Non-pigmented ciliary epithelial cell (primary cell): Measurements from ENCODE around the gene SLAIN2.
"Not testable (repeated sequence)": the region's sequence is repeated elsewhere in the genome, so short reads cannot be mapped to it uniquely, and the experiment has no call there.

ENCODE experiments used
- DNase-seq: peaks from one replicate; pipeline ENCODE4 v3.0.0-alpha.2; 2010; ENCODE audit warnings: low read depth

Gene SLAIN2

DNA sequence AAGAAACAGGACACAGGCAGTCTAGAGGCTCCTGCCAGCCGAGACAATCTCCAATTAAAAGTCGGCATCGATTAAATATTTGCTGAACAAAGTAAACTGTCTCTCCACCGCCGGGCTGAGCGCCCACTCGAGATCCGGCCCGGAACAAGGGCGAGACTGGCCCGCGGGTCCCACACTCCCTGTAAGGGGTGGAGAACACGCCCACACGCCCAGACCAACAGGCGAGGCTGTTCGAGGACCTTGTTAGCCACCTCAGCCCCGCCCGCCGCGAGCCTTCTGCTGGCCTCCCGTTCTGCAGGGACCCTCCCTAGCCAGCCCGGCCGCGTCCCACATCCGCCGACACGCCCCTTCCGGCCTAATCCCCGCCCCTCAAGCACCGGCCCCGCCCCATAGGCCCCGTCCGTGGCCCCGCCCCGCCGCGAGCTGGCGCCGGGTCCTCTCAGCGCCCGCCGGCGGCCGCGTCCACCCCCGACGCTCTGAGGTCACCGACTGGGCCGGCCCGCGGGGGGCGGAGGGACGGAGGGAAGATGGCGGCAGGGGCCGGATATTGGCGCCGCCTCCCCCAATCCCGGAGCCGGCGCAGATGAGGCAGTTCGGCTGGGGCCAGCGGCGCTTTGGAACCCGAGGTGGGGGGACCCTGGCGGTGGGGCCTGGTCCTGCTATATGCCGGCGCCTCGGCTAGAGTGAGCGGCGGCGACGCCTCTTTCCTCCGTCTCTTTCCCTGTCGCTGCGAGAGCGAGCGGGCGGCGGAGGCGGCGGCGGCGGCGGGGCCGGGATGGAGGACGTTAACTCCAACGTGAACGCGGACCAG, at the start of gene SLAIN2:
Gene SLAIN2, plus strand, starts transcription at position 565 of the 811 bp plus-strand sequence. Its CDS starts 211 bp downstream, at position 776.
- peak; percentile 93 for DNase-seq

DNA sequence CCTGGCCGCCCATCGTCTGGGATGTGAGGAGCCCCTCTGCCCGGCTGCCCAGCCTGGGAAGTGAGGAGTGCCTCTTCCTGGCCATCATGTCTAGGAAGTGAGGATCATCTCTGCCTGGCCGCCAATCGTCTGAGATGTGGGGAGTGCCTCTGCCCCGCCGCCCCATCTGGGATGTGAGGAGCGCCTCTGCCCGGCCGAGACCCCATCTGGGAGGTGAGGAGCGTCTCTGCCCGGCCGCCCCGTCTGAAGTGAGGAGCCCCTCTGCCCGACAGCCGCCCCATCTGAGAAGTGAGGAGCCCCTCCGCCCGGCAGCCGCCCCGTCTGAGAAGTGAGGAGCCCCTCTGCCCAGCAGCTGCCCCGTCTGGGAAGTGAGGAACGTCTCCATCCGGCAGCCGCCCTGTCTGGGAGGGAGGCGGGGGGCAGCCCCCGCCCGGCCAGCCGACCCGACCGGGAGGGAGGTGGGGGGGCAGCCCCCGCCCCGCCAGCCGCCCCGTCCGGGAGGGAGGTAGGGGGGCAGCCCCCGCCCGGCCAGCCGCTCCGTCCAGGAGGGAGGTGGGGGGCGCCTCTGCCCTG, 49.0 kb upstream of the SLAIN2 start:
- DNase-seq: not testable (repeated sequence)

DNA sequence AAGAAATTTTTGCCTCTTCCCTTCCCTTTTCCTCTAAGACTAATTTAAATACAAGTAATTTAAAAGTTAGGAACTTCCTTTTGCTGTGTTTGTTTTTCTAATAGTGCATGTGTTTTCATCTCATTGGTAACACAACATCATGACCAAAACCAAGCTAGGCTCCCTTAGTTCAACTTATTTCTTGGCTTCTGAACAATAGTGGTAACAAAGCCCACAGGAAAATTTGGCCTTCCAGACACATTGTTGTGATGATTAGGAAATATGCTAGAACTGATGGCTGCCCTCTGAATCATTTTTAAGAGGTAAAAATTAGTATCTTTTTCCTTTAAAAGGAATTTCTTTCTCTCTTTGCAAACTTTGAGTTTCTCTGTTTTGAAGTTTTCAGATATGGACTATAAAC, 46.2 kb upstream of the SLAIN2 start:
- DNase-seq: no peak

DNA sequence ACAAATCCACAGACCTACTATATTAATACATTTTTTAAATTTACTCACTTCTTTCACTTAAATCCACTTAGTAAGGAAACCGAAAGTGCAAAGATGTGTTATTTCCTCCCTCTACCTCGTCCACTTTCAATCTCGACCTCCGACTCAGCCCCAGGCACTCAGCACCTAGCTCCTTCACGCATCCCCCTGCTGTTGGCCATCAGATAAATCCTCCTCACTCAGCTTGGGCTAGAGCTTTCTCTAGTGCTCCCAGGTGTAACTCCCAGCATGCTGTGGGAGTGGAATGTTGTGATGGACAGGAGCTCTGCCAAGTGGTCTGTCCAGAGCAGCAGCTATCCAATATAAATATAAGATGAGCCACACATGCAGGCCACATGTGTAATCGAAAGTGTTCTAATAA, 45.0 kb upstream of the SLAIN2 start:
- no peak for DNase-seq

DNA sequence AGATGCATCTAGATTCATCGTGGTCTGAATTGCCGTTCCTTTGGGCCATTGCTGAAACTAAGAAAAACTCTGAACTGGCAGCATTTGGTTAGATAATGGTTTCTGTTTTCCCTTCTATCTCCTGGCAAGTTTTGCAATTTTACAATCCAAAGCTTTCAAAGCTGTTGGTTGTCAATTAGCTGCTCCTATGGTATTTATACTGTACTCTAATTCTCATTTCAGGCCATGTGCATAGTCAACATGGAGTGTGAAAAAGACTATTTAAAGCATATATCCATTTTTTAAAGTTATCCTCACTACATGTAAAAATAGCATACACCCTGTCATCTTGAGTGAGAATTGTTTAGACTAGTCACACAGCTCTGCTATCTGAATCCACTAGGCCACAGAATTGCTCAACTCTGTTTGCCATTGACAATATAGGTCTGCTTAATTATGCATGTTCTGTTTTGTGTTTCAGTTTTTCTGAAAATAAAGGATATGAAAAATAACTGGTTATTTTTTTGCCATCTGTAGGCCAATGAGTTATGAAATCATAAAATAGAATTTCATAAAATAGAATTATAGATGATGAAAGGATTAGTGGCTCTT, 44.0 kb upstream of the SLAIN2 start:
- no peak for DNase-seq

DNA sequence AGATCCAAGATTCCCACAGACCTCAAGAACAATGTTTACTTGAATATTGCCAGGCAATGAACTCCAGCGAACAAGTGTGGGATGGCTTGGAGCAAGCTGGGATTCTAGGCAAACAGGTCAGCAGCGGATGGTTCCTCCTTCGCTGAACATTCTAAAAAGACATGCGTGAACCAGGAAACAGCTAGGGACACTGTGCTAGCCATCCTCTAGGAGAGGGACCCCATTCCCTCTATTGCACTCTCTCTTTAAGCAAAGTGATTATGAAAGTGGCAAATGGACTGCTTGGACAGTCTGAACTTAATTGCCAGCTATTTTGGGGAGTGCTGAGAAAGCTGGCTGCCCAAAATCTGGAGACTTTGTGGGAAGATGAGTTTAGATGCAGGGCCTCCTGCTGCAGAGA, 41.8 kb upstream of the SLAIN2 start:
- no peak for DNase-seq

DNA sequence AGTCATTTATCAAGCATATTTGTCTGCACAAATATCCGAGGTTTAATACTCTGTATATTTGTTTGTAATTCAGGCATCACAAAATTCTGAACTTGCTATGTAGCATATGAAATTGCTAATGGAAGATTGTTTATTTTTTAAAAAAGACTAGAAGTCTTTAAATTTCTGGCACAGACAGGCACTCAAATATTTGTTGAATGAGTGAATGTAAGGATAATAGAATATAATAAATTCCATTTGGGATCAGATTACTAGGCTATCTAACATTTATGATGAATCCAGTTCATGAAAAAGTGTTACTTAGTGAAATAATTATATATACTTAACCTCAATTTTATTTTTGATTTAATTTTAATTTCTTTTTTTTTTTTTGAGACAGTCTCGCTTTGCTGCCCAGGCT, 41.3 kb upstream of the SLAIN2 start:
- no peak for DNase-seq

DNA sequence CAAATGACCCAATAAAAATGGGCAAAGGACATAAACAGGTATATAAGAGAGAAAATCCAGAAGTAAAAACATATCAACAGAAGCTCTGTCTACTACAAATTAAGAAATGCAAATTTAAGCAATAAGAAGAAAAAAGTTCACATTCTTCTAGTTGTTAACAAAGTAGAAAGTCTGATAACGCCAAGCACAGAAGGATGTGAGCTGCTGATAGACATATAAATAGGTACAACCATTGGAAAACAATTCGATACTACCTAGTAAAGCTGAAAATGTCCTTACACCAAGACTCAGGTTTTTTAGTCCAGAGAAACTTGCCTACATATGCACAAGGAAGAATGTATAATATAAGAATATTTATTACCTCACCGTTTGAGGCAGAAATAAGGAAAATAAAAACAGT, 35.8 kb upstream of the SLAIN2 start:
- DNase-seq: no peak

DNA sequence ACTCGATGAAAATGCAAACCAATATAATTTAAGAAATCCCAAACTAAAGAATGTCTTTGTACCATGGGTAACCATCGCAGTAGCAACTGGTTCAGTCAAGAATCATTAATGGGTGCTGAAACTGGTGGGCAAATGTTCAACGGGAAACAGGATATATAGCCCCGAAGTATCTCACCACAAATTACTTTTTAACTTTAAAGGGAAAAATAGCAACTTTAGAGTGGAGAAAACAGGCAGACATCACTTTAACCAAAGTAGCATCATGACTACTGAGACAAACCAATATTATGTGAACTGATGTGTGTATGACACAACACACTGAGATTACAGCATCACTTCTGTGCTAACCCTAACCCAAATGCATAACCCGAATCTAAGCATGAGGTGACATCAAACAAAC, 33.8 kb upstream of the SLAIN2 start:
- DNase-seq: no peak

DNA sequence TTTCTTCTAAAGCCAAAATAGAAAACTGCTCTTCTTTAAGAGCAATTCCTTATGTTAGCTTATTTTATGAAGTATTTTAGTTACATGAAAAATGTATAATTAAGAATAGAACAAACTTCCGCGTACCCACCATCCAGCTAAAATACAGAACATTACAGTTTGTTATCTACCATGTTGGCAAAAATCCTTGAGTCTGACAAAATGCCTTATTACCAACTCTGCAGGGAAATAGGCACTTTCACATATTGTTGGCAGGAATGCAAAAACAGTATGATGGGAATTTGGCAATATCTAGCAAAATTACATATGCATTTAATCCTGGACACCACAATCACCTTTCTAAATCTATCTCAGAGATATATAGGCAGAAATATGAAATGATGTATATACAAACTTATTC, 32.4 kb upstream of the SLAIN2 start:
- DNase-seq: no peak

DNA sequence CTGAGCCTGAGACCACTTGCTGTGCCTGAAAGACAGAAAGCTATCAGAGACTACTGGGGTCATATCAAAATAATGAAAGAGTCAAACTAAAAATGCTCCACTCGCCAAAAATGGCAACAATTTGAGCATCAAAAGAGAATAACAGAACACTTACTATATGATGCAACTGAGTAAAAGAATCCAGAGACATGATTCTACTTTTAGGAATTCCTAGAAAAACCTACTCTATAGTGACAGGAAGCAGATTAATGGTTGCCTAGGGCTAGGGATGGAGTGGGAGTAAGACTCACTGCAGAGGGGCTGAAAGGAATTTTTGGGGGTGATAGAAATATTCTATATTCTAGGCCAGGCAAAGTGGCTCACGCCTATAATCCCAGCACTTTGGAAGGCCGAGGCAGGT, 29.4 kb upstream of the SLAIN2 start:
- no peak for DNase-seq

DNA sequence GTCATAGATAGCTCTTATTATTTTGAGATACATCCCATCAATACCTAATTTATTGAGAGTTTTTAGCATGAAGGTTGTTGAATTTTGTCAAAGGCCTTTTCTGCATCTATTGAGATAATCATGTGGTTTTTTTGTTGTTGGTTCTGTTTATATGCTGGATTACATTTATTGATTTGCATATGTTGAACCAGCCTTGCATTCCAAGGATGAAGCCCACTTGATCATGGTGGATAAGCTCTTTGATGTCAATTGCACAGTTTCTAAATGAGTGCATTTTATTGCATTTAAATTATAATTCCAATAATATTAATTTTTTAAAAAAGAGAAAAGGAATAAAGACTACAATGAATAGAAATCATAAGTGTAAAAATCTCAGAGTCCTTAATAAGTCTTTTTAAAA, 26.6 kb upstream of the SLAIN2 start:
- not testable (repeated sequence) for DNase-seq

DNA sequence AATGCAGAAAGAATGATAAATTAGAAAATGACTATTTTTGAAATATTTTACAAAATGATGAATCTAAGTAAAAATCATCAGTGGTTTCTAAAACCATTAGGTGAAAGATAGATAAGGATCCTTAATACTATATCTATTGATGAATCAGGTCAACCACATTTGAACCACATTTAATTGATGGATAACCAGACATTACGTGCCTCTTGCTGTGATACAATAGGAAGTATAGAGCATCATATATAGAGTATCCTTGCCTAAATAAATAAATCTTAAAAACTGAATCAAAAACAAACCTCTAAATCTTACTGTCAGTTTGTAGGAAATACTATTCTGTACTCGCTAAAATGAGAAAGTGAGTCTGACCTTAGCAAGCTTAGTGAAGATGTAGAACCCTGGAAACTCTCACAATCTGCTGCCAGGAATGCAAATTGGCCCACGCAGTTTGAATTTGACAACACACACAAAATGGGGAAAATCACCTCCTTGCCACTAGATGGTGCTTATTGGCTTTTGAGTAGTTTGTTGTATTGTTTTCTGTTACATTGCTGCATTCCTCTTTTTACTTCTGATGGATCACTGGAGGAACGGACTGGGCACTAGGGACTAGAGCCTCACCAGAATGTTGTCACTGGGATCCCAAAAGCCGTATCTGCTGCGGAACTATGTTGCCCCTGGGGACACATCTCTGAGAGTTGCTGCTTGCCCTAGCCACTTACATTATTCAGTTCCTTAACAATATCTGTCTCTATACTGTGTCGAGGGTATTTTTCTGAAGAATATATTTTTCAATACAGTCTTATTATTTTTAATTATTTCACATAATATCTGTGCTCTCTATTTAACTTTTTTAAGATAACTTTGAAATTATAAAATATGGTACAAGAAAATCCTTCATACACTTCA, 25.4 kb upstream of the SLAIN2 start:
- DNase-seq: no peak

DNA sequence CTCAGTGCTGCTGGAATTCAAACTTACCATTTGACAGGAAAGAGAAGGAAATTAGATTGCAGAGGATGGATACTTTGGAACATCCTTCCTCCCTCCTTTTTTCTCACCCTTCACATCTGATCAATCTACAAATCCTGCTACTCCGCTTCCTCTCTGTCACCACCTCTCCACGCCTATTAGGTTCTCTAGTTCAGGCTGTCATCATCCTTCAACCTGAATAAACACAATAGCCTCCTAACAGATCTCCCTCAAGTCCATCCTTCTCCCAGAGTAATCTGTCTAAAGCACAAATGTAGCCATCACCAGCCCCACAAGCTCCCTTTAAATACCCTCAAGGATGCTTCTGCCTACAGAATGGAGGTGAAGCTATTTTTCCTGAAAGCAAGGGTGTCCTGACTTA, 20.0 kb upstream of the SLAIN2 start:
- DNase-seq: no peak

DNA sequence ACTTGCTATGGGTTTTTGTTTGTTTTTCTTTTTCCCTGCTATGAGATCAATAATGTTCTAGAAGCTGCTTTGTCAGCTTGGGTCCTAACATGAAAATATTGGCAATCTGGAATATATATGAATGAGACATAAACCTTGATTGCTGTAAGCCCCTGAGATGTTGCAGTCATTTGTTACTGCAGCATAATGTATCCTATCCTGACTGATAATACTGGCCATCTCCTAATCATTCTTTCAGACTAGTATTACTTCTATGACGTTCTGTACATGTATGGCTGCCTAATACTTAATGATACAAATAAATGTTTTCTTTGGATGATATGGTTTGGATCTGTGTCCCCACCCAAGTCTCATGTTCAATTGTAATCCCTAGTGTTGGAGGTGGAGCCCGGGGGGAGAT, 19.3 kb upstream of the SLAIN2 start:
- no peak for DNase-seq

DNA sequence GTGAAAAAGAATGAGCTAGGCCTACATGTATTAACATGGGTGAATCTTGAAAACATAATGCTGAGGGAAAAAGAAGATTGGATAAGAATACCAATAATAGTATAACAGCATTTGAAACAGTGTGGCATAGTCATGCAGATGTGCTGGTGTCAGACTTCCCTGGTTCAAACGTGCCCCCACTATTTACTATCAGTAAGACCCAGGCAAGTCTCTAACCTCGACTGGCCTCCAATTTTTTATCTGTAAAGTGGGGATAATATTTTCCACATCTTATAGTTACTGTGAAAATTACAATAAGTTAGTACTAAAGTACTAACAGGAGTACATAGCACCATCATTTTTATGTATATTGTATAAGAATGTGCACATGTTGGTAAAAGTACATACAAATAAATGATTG, 17.0 kb upstream of the SLAIN2 start:
- no peak for DNase-seq

DNA sequence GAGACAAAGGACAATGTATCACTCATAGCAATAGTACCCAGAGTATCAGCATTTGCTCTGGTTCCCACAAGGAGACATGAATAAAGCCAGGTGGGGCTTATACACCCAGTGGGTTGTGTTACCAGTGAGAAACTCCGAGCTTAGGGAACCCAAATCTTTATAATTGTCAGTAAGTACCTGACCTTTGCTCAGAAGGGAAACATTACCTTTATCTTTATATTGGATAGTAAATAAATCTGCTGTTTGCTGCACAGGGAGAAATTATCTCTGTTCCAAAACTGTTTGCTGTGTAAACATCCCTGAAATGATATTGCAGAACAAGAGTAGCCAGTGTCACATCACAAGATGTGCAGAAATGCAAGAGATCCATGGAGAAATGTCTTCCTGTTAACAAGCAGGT, 12.1 kb upstream of the SLAIN2 start:
- no peak for DNase-seq

DNA sequence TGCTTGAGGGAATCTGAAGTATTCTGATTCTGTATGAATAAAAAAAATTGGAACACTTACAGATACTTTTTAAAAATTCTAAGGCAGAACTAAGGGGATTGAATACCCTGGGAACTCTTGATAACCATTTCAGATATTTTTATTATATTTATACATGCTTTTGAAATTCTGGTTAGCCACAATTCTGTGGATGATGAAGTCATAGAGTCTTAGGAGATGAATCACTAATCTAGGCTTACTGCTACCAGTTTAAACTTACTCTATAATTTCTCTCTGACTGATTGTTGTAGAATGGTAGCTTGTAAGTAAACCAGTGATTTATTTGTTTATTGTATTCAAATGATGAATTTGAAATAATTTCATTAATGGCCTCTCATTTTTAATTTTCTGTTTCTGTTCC, 11.4 kb upstream of the SLAIN2 start:
- peak; percentile 85 for DNase-seq

DNA sequence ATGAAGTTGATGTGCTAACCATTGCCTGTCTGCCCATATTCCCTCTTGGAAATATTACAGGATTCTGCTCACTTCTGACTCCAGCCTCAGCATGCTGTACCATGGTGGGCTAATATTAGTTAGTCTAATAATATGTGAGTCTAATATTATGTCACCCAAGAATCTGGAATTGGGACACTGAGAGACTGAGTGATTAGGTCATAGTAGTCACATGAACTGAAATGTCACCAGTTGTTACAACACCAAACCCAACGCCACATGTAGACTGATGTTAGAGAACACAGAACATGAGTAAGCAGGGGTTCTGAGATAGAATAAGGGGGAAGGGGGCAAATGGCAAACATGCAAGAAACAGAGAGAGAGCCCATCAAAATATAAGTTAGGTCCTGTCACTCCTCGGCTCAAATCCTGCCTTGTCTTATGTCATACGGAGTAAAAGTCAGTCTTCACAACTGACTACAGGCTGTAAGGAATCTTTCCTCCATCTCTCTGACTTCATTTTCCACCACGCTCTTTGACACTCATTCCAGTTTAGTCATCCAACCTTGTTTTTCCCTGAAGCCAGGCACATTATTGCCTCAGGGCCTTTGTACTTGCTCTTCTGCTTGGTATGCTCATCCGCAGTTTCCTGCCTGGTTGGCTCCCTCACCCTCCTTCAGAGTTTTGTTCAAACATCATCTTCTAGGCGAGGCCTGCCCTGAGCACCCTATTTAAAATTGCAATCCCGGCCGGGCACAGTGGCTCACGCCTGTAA, 9.6 kb upstream of the SLAIN2 start:
- DNase-seq: peak; percentile 83

DNA sequence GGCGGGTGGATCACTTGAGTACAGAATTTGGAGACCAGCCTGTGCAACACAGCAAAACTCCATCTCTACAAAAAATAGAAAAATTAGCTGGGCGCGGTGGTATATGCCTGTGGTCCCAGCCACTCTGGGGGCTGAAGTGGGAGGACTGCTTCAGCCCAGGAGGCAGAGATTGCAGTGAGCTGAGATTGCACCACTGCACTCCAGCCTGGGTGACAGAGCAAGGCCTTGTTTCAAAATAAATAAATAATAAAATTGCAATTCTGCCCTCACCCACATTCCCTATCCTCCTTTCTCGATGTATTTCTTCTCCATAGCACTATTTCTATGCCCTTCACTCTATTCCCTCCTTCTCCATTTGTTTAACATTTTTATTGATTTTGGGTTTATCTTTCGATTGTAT, 8.7 kb upstream of the SLAIN2 start:
- DNase-seq: no peak

DNA sequence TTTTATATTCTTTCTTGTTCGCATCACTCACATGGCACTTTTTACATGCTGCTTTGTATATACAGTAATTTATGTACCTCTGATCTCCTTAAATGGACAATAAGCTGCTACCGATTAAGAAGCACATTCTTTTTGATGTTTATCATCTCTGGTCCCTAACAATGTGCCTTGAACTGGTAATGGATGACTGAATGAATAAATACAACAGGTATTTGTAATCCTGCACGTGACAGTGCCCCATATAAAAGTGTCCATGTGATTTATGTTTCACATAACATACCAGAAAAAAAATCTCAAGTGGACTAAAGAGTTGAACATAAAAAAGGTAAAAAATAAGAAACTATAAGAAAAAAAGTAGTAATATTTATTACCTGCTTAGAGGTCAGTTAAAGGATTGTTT, 7.7 kb upstream of the SLAIN2 start:
- DNase-seq: no peak

DNA sequence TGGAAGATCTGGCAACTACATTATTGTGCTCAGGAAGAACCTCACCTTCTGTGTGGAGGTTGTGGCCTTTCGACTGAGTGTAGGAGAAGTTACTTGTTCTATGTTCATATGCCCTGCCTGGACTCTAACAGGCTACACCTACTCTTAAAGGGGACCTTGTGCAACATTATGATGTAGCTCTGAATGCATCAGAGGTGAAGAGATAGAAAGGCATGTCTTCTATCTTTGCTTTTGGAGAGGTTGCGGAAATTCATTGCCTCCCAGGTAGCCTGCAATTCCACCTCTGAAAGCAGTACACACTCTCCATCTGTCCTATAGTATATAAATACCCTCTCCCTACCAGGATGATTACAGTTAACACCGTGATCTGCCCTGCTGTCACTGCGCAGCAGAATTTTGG, 7.1 kb upstream of the SLAIN2 start:
- no peak for DNase-seq
